Right lobe of liver (tissue), 6 donors: Measurements from ENCODE around the gene PIM3. TPM values are rescaled to one million over a fixed set of nuclear protein-coding genes. Genes with fewer than 3 reads are reported as not detected.
A peak's percentile ranks its signal among the peaks of the same experiment; 100 is the strongest.

Source experiments
- ATAC-seq, 4 donors: fragments of 200-7000 bp; cut with Tn5 transposase; one replicate each; pipeline ENCODE4 v1.9.1; 2020; ENCODE audit warnings: mild to moderate bottlenecking in 4 of 4, moderate library complexity in 4 of 4
- DNase-seq, 3 donors: peaks; one replicate each; pipeline ENCODE4 v3.0.0-alpha.2; 2020
- H3K27ac ChIP-seq, 3 donors: fragments of 200-600 bp; one replicate each; pipeline ENCODE4 v1.8.0; 2022
- H3K27me3 ChIP-seq, 2 donors: fragments of 200-600 bp; one replicate each; pipeline ENCODE4 v1.8.0; 2022
- H3K36me3 ChIP-seq, 4 donors: fragments of 200-600 bp; sonication (generic) in 1 of 4; one replicate each; pipeline versions ENCODE4 v1.5.1 to v1.8.0; 2017 to 2022; ENCODE audit warnings: control low read depth in 1 of 4
- H3K4me1 ChIP-seq, 4 donors: fragments of 200-600 bp; sonication (generic) in 1 of 4; one replicate each; pipeline versions ENCODE4 v1.5.1 to v1.8.0; 2017 to 2022; ENCODE audit warnings: control low read depth in 1 of 4
- H3K4me3 ChIP-seq, 3 donors: fragments of 200-600 bp; one replicate each; pipeline ENCODE4 v1.8.0; 2022
- H3K9me3 ChIP-seq, 4 donors: fragments of 200-600 bp; sonication (generic) in 1 of 4; one replicate each; pipeline versions ENCODE4 v1.5.1 to v1.8.0; 2017 to 2022; ENCODE audit warnings: control low read depth in 1 of 4
- CTCF ChIP-seq, 4 donors: fragments of 200-600 bp in 3 of 4; fragments of 450-650 bp in 1 of 4; IDR thresholded peaks; one replicate each; pipeline versions ENCODE4 v1.5.1 to v1.8.0; 2016 to 2022; ENCODE audit warnings: antibody characterized with exemption in 4 of 4, mild to moderate bottlenecking in 2 of 4
- POLR2A ChIP-seq: fragments of 450-650 bp; IDR thresholded peaks from one replicate; pipeline ENCODE4 v1.6.1; 2017; ENCODE audit warnings: antibody characterized with exemption, mild to moderate bottlenecking
- WGBS: methylation state at CpG from one replicate; pipeline ENCODE4 v1.1.6; 2018; ENCODE audit warnings: low coverage, low lambda C conversion rate; ENCODE audit not compliant: insufficient coverage; ENCODE audit errors: missing lambda C conversion rate; 5-methylcytosine and 5-hydroxymethylcytosine counted together
- intact Hi-C, 2 donors: fragments of 100-400 bp; cut with DNase I; formaldehyde crosslinking; loops; one replicate each; pipeline versions ENCODE4 v1.11.2 to v1.14.1; 2022
- total RNA-seq, 6 experiments: library from RNA; depleted of rRNA in 2 of 6; stranded (reverse); fragments of >200 nt in 2 of 6; fragmentation: NEBNext Ultra II Directional in 3 of 6; extraction: Animal tissue kit (Norgen Biotek cat#: 25700) in 3 of 6; gene quantifications; one replicate each; pipeline versions ENCODE4 v1.1.0 to v1.2.4, GENCODE V29; 2016 to 2023
- donor health status: DM: no; HTN: yes; CAD: no.
- donor health status: DM: no; HTN: no; CAD: no.
- donor health status: DM: no; HTN: no; CAD: no.
- donor health status: DM: no; HTN: yes; CAD: no.
- donor health status: DM: no; HTN: yes; CAD: no.

PIM3 gene
- total RNA-seq, 6 experiments from 2014 or later, result 26.7 to 64.4 (median 32.8) TPM

GRCh38 chr22:49929211-49929979 is 31.2 kb upstream of the PIM3 start:
- DNase-seq, result peak; percentile 73 to 80 (median 76)
- H3K4me1 ChIP-seq, result peaks cover 0 to 20% (median 13%) of the 10 kb centered on the region in 4 donors
- peaks cover 0 to 5% (median 2%) of the 10 kb centered on the region in 4 donors for H3K36me3 ChIP-seq
- H3K27me3 ChIP-seq, result no peaks in the 10 kb centered on the region
- peak; percentile 51 to 70 (median 56) for ATAC-seq
- H3K9me3 ChIP-seq, result no peaks in the 10 kb centered on the region
- TF ChIP-seq POLR2A (no peak), CTCF (IDR thresholded peaks at IDR 0.05) (peak; percentile 80 to 99 (median 90))
- WGBS, result 3% methylated on average over 10 of the region's 75 CpGs
- H3K4me3 ChIP-seq, result no peak overlapping the region
- intact Hi-C loops, result loop anchor here (2.0 to 10.0 kb wide), 3 partner anchors 103 to 165 kb away; no protein-coding TSS in a partner anchor
- no peak overlapping the region for H3K27ac ChIP-seq

GRCh38 chr22:49929994-49930575 is 30.5 kb upstream of the PIM3 start:
- Histone ChIP-seq H3K27ac (no peak overlapping the region), H3K27me3 (no peaks in the 10 kb centered on the region), H3K36me3 (peaks cover 0 to 4% (median 0%) of the 10 kb centered on the region in 4 donors), H3K9me3 (no peaks in the 10 kb centered on the region), H3K4me3 (no peak overlapping the region), H3K4me1 (peaks cover 0 to 27% (median 16%) of the 10 kb centered on the region in 4 donors)
- no peak for ATAC-seq
- DNase-seq, result peak in 2 of 3 donors; percentile 63 to 76
- no peak for TF ChIP-seq CTCF (IDR thresholded peaks at IDR 0.05)
- no peak for TF ChIP-seq POLR2A
- intact Hi-C loops, result loop anchor here (2.0 to 10.0 kb wide), 4 partner anchors 65 to 165 kb away; no protein-coding TSS in a partner anchor
- 57% methylated on average over 11 of the region's 21 CpGs for WGBS

- 28% methylated on average over 3 of the region's 14 CpGs for WGBS
- peak; percentile 62 to 80 (median 76) for TF ChIP-seq CTCF (IDR thresholded peaks at IDR 0.05)
- TF ChIP-seq POLR2A, result no peak
- Histone ChIP-seq H3K4me3 (no peak overlapping the region), H3K9me3 (no peaks in the 10 kb centered on the region), H3K27me3 (no peaks in the 10 kb centered on the region), H3K4me1 (peaks cover 0 to 28% (median 16%) of the 10 kb centered on the region in 4 donors), H3K27ac (peak overlapping the region in 1 of 3 donors; percentile 20), H3K36me3 (peaks cover 0 to 2% (median 0%) of the 10 kb centered on the region in 4 donors)
- DNase-seq, result peak; percentile 72 to 86 (median 74)
- ATAC-seq, result peak; percentile 64 to 82 (median 74)
- intact Hi-C loops, result loop anchor here in 1 of 2 donors (10.0 kb wide), 1 partner anchor 64 kb away; no protein-coding TSS in a partner anchor
These were observed 29.8 kb upstream of the PIM3 start for GRCh38 chr22:49930596-49931412.
